Neutrophil (primary cell): ENCODE results near the gene TENM3.

ENCODE experiments used
- H3K27ac ChIP-seq: fragments of 200-600 bp; sonication (generic); 2 replicates; pipeline ENCODE4 v1.5.1; 2016; ENCODE audit warnings: mild to moderate bottlenecking, moderate library complexity
- H3K27me3 ChIP-seq: fragments of 200-600 bp; sonication (generic); 2 replicates; pipeline ENCODE4 v1.6.0; 2016; ENCODE audit warnings: mild to moderate bottlenecking
- H3K36me3 ChIP-seq: fragments of 200-600 bp; sonication (generic); 2 replicates; pipeline ENCODE4 v1.5.1; 2017
- H3K4me1 ChIP-seq, 2 experiments: fragments of 200-600 bp in 1 of 2; sonication (generic) in 1 of 2; 1 replicate in 1 of 2; 2 replicates in 1 of 2; pipeline versions ENCODE4 v1.5.1 to v1.6.1; 2013 to 2016; ENCODE audit warnings: low read depth in 1 of 2, low read length in 1 of 2, mild to moderate bottlenecking in 1 of 2, moderate library complexity in 1 of 2; ENCODE audit not compliant: control insufficient read depth in 1 of 2, insufficient read depth in 1 of 2
- H3K4me3 ChIP-seq, 2 experiments: fragments of 200-600 bp in 1 of 2; sonication (generic) in 1 of 2; 1 replicate in 1 of 2; 2 replicates in 1 of 2; pipeline ENCODE4 v1.5.1; 2013 to 2016; ENCODE audit warnings: low read depth in 1 of 2, low read length in 1 of 2, mild to moderate bottlenecking in 1 of 2, moderate library complexity in 1 of 2
- H3K9me3 ChIP-seq: fragments of 200-600 bp; sonication (generic); 2 replicates; pipeline ENCODE4 v1.5.1; 2016
- CTCF ChIP-seq: fragments of 200-600 bp; sonication (generic); IDR thresholded peaks from 2 replicates; pipeline ENCODE4 v1.5.1; 2016; ENCODE audit warnings: antibody characterized with exemption

The TENM3 gene

GRCh38 chr4:182205306-182205705, 37.9 kb upstream of the TENM3 start:
- Histone ChIP-seq H3K27me3 (no peaks in the 10 kb centered on the region), H3K27ac (no peak overlapping the region)
- no peak for TF ChIP-seq CTCF

GRCh38 chr4:182206266-182206665, 36.9 kb upstream of the TENM3 start:
- Histone ChIP-seq H3K4me1 (no peaks in the 10 kb centered on the region), H3K9me3 (no peaks in the 10 kb centered on the region), H3K4me3 (no peak overlapping the region), H3K27ac (no peak overlapping the region), H3K36me3 (no peaks in the 10 kb centered on the region), H3K27me3 (no peaks in the 10 kb centered on the region)
- no peak for TF ChIP-seq CTCF

More at GRCh38 chr4:182205306-182205705, 37.9 kb upstream of the TENM3 start:
- Histone ChIP-seq H3K4me1 (no peaks in the 10 kb centered on the region), H3K36me3 (no peaks in the 10 kb centered on the region), H3K4me3 (no peak overlapping the region), H3K9me3 (no peaks in the 10 kb centered on the region)

- Histone ChIP-seq H3K9me3 (no peaks in the 10 kb centered on the region), H3K27me3 (no peaks in the 10 kb centered on the region), H3K4me3 (no peak overlapping the region), H3K36me3 (no peaks in the 10 kb centered on the region), H3K4me1 (no peaks in the 10 kb centered on the region), H3K27ac (no peak overlapping the region)
- no peak for TF ChIP-seq CTCF
Measured at GRCh38 chr4:182206916-182207315, 36.3 kb upstream of the TENM3 start.

- Histone ChIP-seq H3K9me3 (no peaks in the 10 kb centered on the region), H3K4me1 (no peaks in the 10 kb centered on the region), H3K27me3 (no peaks in the 10 kb centered on the region), H3K27ac (no peak overlapping the region), H3K36me3 (no peaks in the 10 kb centered on the region), H3K4me3 (no peak overlapping the region)
- no peak for TF ChIP-seq CTCF
Measured at GRCh38 chr4:182207830-182208396, 35.3 kb upstream of the TENM3 start.

- TF ChIP-seq CTCF, result no peak
- Histone ChIP-seq H3K36me3 (no peaks in the 10 kb centered on the region), H3K4me1 (no peaks in the 10 kb centered on the region), H3K27me3 (no peaks in the 10 kb centered on the region), H3K4me3 (no peak overlapping the region), H3K27ac (no peak overlapping the region), H3K9me3 (no peaks in the 10 kb centered on the region)
Measured at GRCh38 chr4:182208526-182209050, 34.6 kb upstream of the TENM3 start.
